HG02870 (cell line): Measurements from ENCODE around the gene SGO2.
"Not testable (repeated sequence)": the region's sequence is repeated elsewhere in the genome, so short reads cannot be mapped to it uniquely, and the experiment has no call there.

Source experiments
- ATAC-seq: cut with Tn5 transposase; IDR thresholded peaks from one replicate; pipeline ENCODE4 v1.9.1; 2021; ENCODE audit warnings: mild to moderate bottlenecking, moderate library complexity; ENCODE audit not compliant: unreplicated experiment

The SGO2 gene

DNA sequence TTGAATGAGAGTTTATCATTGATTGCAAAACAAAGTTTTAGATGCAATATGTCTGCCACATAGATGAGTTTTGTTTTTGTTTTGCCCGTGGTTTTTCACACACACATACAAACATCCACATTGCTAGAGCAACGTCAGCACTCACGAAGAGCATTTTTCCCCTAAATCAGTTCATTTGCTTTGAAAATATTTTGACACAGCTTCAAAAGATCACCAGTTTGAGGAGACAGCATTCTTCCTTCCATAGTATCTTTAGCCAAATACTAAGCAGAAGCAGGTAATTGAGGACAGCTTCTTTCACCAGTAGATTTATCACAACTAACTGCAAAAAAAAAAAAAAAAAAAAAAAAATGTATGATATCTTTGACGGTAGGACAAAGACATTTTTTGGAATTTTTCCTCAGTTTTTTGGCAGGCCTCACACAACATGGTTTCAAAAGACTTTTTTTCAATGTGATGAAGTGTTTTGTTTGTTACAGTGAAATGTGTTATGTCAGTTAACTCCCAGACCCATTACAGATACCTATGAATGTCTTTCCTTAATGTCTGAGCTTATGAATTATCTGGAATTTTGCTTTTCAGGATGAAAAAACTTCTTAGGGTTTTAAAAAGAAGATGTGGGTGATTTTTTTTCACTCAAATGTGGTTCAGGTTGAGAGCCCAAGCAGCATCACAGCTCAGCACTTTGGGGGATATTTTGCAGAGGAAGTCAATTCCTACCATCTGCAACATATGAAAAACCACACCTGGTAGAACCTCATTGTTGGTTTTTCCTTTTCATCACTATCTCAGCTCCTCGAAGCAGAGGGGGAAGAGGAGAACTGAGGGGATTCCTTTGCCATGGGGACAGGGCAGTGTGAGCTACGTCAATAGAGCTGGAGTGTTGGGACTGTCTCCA is 91.4 kb downstream of the SGO2 start:
- ATAC-seq = no peak

DNA sequence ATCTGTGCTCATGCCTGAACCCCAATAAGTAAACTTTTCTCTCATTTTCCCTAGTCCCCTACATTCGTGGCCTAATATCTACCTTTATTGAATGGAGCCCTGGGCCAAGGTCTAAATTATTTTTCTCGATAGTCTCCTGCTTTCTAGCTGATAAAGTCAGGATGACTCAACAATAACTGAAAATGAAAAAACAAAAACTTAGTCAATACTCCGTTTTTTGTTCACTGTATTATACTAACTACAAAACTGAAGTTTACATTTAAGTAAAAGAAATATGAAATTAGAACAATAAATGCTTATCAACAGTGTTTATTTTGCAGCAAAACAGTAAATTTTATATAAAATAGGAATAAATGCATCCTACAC is 92.0 kb downstream of the SGO2 start:
- ATAC-seq = no peak

DNA sequence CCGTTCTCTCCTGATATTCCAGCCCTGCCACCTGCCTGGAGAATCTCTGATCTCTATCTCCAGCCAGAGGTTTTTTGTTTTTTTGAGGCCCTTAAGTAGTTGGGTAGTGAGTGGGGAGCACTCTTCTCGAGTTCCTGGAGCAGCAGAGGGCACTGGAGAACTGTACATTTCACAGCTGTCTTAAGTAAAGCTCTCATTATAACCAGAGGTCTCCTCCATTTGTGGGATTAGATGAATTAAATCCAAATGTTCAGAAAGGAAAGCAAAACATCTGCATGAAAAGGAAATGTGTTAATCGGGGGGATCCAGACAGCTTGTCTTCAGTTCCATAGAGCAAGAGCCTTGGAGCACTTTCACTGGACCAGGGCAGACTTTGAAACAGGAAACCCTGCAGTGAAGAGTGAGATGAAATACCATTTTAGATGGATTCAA is 92.6 kb downstream of the SGO2 start:
- ATAC-seq = no peak

DNA sequence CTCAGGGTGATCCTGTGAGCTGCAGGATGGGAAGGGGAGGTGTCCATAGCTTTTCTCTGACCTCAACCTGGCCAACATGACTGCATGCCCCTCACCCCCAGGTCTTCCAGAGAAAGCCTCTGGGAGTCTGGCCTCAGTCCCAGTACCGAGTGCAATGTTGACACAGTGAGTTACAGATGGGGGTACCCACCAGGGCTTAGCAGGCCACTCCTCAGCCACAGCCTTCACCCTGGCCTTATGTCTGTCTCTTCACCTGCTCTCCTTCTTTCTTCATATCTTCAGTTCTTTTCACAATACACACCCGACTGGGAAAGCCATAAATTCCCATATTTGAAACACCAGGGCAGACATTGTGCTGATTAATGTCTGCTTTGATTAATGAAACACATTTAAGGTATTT is 93.3 kb downstream of the SGO2 start:
- ATAC-seq = no peak

DNA sequence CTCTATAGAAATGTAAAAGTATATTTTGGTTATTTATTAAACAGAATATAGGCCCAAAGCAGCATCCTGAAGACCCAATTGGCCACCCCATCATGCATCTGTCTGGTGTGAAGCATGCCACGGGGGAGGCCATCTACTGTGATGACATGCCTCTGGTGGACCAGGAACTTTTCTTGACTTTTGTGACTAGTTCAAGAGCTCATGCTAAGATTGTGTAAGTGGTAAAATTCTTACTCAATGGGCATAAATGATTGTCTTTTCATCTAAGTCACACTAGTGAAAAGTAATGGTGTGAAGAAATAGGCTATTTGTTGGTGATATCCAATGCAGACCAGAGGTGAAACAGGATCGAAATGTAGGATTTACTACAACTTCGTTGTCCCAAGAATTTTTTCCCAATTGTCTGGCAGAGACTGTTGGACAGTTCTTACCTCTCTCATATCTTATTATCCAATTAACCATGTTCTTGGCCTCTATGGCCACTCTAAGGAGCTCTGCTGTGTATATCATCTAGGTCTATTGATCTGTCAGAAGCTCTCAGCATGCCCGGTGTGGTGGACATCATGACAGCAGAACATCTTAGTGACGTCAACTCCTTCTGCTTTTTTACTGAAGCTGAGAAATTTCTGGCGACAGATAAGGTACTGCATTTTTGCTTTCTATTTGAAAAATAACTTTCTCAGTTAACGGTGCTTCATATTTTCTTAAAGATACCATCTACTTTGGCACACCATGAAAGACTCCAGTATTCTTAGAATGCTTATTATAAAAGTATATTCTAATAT is 94.8 kb downstream of the SGO2 start:
- no peak for ATAC-seq

DNA sequence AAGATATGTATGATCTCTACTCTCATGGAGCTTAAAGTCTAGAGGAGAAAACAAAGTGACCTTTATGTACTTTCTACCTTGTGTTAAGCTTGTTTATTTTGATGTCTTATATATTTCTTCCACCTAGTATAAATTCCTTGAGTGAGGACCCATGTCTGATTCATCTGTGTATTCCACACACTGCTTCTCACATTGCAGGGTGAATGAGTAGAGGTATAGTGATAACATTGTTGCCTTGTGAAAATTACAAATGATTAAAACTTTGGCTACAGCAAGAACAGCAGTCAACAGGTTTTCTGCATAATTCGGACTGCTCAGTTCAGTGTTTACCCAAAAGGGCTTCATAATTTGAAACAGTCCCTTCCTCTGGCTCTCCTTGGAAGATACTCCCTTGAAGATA is 96.1 kb downstream of the SGO2 start:
- no peak for ATAC-seq

DNA sequence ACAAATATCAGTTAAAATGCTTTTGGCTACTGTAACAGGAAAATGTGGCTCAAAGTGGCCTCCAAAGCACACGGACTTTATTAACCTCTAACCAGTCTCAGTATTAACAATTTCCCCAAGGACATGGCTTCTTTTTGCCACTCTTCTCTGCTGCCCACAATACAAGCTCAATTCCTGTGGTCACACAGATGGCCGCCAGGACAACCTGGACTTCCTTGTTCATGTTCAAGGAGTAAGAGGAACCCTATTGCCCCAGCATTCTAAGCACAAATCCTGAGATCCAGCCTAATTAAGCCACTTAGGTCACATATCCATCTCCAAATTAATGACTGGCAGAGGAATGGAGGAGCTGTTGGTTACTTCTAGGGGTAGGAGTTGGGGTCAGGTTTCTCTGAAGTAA is 98.0 kb downstream of the SGO2 start:
- no peak for ATAC-seq

DNA sequence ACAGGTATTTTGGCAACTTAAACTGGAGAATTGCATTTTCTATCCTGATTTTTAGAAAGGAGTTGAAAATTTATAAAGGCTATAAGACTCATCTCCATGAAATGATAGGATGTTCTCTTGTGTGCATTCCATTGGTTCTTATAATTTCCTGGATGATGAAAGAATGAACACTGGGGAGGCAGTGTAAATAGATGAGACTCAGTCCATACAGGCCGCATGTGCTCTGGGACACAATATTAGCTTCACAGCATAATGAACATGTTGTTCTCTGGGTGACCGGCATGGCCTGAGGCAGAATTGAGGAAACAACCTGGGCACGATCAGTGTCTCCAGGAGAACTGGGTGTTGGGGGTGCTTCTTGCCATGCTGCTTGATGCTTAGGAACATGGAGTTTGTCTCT is 98.7 kb downstream of the SGO2 start:
- no peak for ATAC-seq

DNA sequence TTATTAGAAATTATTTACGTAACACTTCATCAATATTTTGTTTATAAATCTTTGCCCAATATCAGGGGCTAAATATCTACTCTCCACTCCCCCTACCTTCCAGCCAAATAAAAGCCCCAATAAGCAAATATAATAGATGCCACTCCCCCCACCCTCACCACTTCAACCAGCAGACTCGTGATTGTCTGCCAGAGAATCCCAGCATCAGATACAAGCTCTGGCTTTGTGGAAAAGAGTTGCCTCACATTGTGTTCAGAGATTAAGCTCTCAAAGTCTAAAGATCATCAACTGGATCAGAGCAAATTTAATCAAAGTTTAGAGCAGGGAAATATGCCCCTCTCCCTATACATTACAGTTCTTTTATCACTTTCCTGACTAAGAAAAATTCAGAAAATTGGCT is 99.3 kb downstream of the SGO2 start:
- ATAC-seq = no peak

DNA sequence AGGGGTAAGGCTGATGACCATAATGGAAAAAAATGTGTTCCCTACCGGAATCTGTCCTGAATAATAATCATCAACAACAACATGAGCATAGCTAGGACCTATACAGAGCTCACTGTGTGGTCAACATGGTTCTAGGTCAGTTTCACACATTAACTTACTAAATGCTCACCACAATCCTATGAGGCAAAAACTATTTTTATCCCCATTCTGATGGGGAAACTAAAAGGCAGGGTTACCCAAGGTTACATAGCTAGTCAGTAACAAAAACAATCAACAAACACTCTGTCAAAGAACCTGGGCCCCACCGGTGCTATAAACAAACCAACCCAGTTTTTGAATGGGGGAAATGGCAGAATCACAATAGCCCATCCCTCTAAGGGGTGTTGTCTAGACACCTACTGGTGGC is 100.0 kb downstream of the SGO2 start:
- no peak for ATAC-seq

DNA sequence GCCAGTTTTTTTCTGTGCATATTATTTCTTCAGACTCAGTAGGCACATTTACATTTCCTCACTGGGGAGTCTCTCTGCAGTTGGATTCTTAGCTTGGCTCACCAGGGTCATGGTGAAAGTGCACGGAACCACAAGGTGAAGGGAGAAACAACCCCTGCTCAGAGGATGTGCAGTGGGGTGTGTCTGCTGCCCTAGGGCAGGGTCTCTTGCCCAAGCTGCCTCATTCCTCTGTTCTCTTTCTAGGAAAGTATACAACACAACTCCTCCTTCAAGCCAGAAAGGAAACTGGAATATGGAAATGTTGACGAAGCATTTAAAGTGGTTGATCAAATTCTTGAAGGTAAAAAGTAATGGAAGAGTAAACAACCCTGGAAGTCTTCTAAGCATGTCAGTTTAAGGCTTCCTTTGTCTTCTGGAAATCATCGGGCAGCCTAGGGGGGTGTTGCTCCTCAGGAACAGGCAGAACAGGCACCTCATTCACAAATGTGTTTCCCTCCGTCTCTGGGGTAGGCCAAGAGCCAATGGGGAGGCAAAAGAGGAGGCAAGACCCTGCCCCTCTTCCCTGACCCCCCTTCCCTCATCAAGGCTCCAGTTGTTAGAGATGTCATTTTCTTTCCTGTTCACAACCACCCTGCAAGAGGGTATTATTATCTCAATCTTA is 101.2 kb downstream of the SGO2 start:
- no peak for ATAC-seq

DNA sequence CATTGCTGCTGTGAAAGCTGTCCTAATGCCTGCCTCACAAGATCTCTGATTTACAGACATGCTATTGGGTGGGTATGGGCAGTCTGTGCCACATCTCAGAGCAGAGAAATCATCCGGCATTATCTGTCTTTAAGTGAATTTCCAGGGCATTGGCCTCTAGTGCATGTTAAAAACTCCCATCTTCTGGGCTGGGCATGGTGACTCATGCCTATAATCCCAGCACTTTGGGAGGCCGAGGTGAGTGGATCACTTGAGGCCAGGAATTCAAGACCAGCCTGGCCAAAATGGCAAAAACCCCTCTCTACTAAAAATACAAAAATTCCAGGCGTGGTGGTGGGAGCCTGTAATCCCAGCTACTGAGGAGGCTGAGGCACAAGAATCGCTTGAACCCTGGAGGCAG is 102.5 kb downstream of the SGO2 start:
- not testable (repeated sequence) for ATAC-seq

DNA sequence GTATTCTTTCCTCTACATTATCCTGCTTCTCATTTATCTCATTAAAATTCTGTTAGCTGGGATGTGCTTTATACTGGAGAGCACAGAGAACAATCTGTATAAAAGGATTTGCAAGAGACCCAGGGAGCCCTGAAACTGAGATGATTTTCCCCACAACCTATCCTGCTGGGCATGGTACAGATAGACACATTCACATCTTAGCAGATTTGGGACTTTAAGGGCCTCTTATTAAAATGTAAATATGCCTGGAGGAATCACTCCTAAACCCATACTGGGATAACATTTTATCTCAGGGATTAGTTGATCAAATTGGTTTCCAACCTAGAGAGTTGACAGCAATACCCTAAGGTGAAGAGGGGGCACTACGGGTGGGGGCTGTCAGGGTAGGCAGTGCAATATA is 105.3 kb downstream of the SGO2 start:
- ATAC-seq = no peak
